ENCODE results near the gene CAPZA2.

The CAPZA2 gene

GRCh38 chr7:116929914-116930913, 67.8 kb downstream of the CAPZA2 start (continued):
- peak; percentile 65; the same call in 1 of the 2 replicates for TF ChIP-seq ZNF660 (tag by site-specific recombination; IDR thresholded peaks at IDR 0.05)
- TF ChIP-seq HIC1 (tag by site-specific recombination; IDR thresholded peaks at IDR 0.05): no peak
- TF ChIP-seq ZNF391 (tag by site-specific recombination; IDR thresholded peaks at IDR 0.05; ENCODE audit: borderline replicate concordance, low read depth): no peak
- TF ChIP-seq ZNF341 (tag by site-specific recombination; IDR thresholded peaks at IDR 0.05; ENCODE audit: low read depth): no peak
- no peak for TF ChIP-seq SP7 (tag by site-specific recombination; IDR thresholded peaks at IDR 0.05)
- no peak for TF ChIP-seq ZNF658 (tag by site-specific recombination; IDR thresholded peaks at IDR 0.05)
- no peak for TF ChIP-seq OVOL3 (tag by site-specific recombination; IDR thresholded peaks at IDR 0.05)

- no peak overlapping the region for H3K27ac ChIP-seq (ENCODE audit: extremely low read depth, low read depth, low read length)
- H3K4me1 ChIP-seq (ENCODE audit: control insufficient read depth, insufficient read depth, low read length): no peaks in the 10 kb centered on the region
- POLR2A ChIA-PET: interaction anchor here (0.6 kb wide), 1 partner anchor 16 kb away, joined by 3 read pairs; no protein-coding TSS in a partner anchor
- TF ChIP-seq ZNF394 (tag by site-specific recombination; IDR thresholded peaks at IDR 0.05; ENCODE audit: borderline replicate concordance): no peak
- no peak for TF ChIP-seq ZNF791 (tag by site-specific recombination; IDR thresholded peaks at IDR 0.05)
- no peak for TF ChIP-seq ZBTB7A (tag by site-specific recombination; IDR thresholded peaks at IDR 0.05; ENCODE audit: low read depth)
- TF ChIP-seq ZSCAN23 (tag by site-specific recombination; IDR thresholded peaks at IDR 0.05): no peak
- TF ChIP-seq ZNF549 (tag by site-specific recombination; IDR thresholded peaks at IDR 0.05): no peak
- no peak for TF ChIP-seq ZNF561 (tag by site-specific recombination; IDR thresholded peaks at IDR 0.05; ENCODE audit: borderline replicate concordance)
- no peak for TF ChIP-seq ZNF777 (tag by site-specific recombination; IDR thresholded peaks at IDR 0.05; ENCODE audit: borderline replicate concordance)
- no peak for TF ChIP-seq ZNF501 (tag by site-specific recombination; IDR thresholded peaks at IDR 0.05)
- no peak for TF ChIP-seq HIC1 (tag by site-specific recombination; IDR thresholded peaks at IDR 0.05)
- no peak for TF ChIP-seq SP3 (tag by site-specific recombination; IDR thresholded peaks at IDR 0.05)
- no peak for TF ChIP-seq ZNF140 (tag by site-specific recombination; IDR thresholded peaks at IDR 0.05)
- no peak for TF ChIP-seq ZNF639 (tag by site-specific recombination; IDR thresholded peaks at IDR 0.05)
- H3K9me3 ChIP-seq (ENCODE audit: control insufficient read depth, insufficient read depth, low read depth, low read length): no peaks in the 10 kb centered on the region
- H3K36me3 ChIP-seq (ENCODE audit: control insufficient read depth in 2 of 2, insufficient read depth in 1 of 2, low read length in 2 of 2): no peaks in the 10 kb centered on the region
- CTCF ChIA-PET: interaction anchor here (0.6 to 1.3 kb wide), 7 partner anchors 10 to 452 kb away, joined by 3 to 6 read pairs (median 4); no protein-coding TSS in a partner anchor
- H3K4me3 ChIP-seq (ENCODE audit: low read depth, low read length): no peak overlapping the region
These were observed 70.2 kb downstream of the CAPZA2 start for GRCh38 chr7:116932566-116932965.

Measured in HEK293 (cell line).